Pancreas (tissue), 10 donors: ENCODE results near the gene ZNF76. TPM values are rescaled to one million over a fixed set of nuclear protein-coding genes. Genes with fewer than 3 reads are reported as not detected.
A peak's percentile ranks its signal among the peaks of the same experiment; 100 is the strongest.
"Not testable (repeated sequence)": the region's sequence is repeated elsewhere in the genome, so short reads cannot be mapped to it uniquely, and the experiment has no call there.

ENCODE experiments used
- ATAC-seq, 4 donors: fragments of 200-7000 bp; cut with Tn5 transposase; one replicate each; pipeline versions ENCODE4 v1.8.0 to v1.9.1; 2020; ENCODE audit warnings: mild to moderate bottlenecking in 4 of 4, moderate library complexity in 4 of 4
- DNase-seq, 6 donors: peaks; one replicate each; pipeline ENCODE4 v3.0.0-alpha.2; 2020
- FAIRE-seq: peaks from 2 replicates; lab custom pipeline; 2012; peaks lifted over from hg19 to GRCh38; lab: Jason Lieb, UNC
- H3K27ac ChIP-seq, 4 donors: fragments of 200-600 bp; sonication (generic); 1 replicate in 3 of 4; 2 replicates in 1 of 4; pipeline versions ENCODE4 v1.5.0 to v1.8.0; 2020
- H3K27me3 ChIP-seq, 4 donors: fragments of 200-600 bp; one replicate each; pipeline ENCODE4 v1.8.0; 2021
- H3K36me3 ChIP-seq, 3 donors: fragments of 200-600 bp; sonication (generic) in 1 of 3; one replicate each; pipeline versions ENCODE4 v1.5.0 to v1.8.0; 2020 to 2021
- H3K4me1 ChIP-seq, 3 donors: fragments of 200-600 bp; one replicate each; pipeline ENCODE4 v1.8.0; 2021
- H3K4me3 ChIP-seq, 4 donors: fragments of 200-600 bp; sonication (generic) in 2 of 4; one replicate each; pipeline versions ENCODE4 v1.5.0 to v1.8.0; 2020 to 2021
- H3K9me3 ChIP-seq, 4 donors: fragments of 200-600 bp; one replicate each; pipeline ENCODE4 v1.8.0; 2021
- CTCF ChIP-seq, 4 donors: fragments of 200-600 bp; sonication (generic) in 3 of 4; IDR thresholded peaks; one replicate each; pipeline versions ENCODE4 v1.5.0 to v1.8.0; 2021; ENCODE audit warnings: antibody characterized with exemption in 4 of 4
- WGBS, 2 donors: extraction: QIAGEN DNeasy Blood & Tissue Kit; methylation state at CpG; one replicate each; pipeline ENCODE4 v1.1.7; 2013; 5-methylcytosine and 5-hydroxymethylcytosine counted together
- intact Hi-C, 3 donors: fragments of 100-400 bp; cut with DNase I; formaldehyde crosslinking; loops; one replicate each; pipeline versions ENCODE4 v1.11.1 to v1.14.2; 2022
- polyA plus RNA-seq, 2 donors: library from polyadenylated mRNA; stranded (reverse); fragments of 200-250 nt; gene quantifications; one replicate each; pipeline ENCODE4 v1.2.3, GENCODE V29; 2013
- total RNA-seq, 6 donors: library from RNA; stranded (reverse); fragmentation: NEBNext Ultra II Directional in 4 of 6; extraction: Animal tissue kit (Norgen Biotek cat#: 25700) in 4 of 6; gene quantifications; one replicate each; pipeline versions ENCODE4 v1.2.1 to v1.2.4, GENCODE V29; 2021 to 2023
- donor health status: healthy with polysubstance abuse.
- donor health status: DM: no; HTN: no; CAD: no; lungs with moderate emphysema.
- donor health status: DM: no; HTN: no; CAD: no.
- donor health status: control.
- donor health status: control.
- donor health status: Bipolar disorder and iron deficiency.
- donor health status: DM: yes; HTN: yes; CAD: no.
- donor health status: DM: no; HTN: no; CAD: no.
- donor health status: DM: no; HTN: no; CAD: no.
- donor health status: DM: yes; HTN: yes; CAD: no.

The ZNF76 gene
- total and polyA plus RNA-seq, 8 donors: 14.9 to 51.1 (median 19.3) TPM

- FAIRE-seq (no peak), DNase-seq (no peak), ATAC-seq (no peak)
- Histone ChIP-seq H3K9me3 (no peaks in the 10 kb centered on the region), H3K4me3 (no peak overlapping the region), H3K27me3 (no peaks in the 10 kb centered on the region), H3K36me3 (no peaks in the 10 kb centered on the region), H3K4me1 (no peaks in the 10 kb centered on the region), H3K27ac (no peak overlapping the region)
- no peak for TF ChIP-seq CTCF (IDR thresholded peaks at IDR 0.05)
- intact Hi-C loops: no loop called here
- WGBS, 2 donors: 96 to 97% methylated on average over 1 of the region's 1 CpG
Observed at GRCh38 chr6:35328108-35328723, 68.7 kb downstream of the ZNF76 start.

GRCh38 chr6:35328965-35329364 is 69.4 kb downstream of the ZNF76 start:
- H3K4me1 ChIP-seq, H3K4me3 ChIP-seq, H3K36me3 ChIP-seq, FAIRE-seq, H3K27me3 ChIP-seq, ATAC-seq, H3K9me3 ChIP-seq, intact Hi-C loops, DNase-seq, H3K27ac ChIP-seq: not testable (repeated sequence)
- 89 to 93% methylated on average over 8 of the region's 8 CpGs for WGBS, 2 donors

GRCh38 chr6:35330541-35331119 is 71.1 kb downstream of the ZNF76 start:
- H3K4me1 ChIP-seq: no peaks in the 10 kb centered on the region
- H3K36me3 ChIP-seq: no peaks in the 10 kb centered on the region
- DNase-seq: no peak
- H3K9me3 ChIP-seq: no peaks in the 10 kb centered on the region
- H3K27ac ChIP-seq: no peak overlapping the region
- ATAC-seq: no peak
- intact Hi-C loops: no loop called here
- no peaks in the 10 kb centered on the region for H3K27me3 ChIP-seq
- no peak for TF ChIP-seq CTCF (IDR thresholded peaks at IDR 0.05)
- no peak for FAIRE-seq
- no peak overlapping the region for H3K4me3 ChIP-seq
- 95 to 97% methylated on average over 9 of the region's 9 CpGs for WGBS, 2 donors

DNA sequence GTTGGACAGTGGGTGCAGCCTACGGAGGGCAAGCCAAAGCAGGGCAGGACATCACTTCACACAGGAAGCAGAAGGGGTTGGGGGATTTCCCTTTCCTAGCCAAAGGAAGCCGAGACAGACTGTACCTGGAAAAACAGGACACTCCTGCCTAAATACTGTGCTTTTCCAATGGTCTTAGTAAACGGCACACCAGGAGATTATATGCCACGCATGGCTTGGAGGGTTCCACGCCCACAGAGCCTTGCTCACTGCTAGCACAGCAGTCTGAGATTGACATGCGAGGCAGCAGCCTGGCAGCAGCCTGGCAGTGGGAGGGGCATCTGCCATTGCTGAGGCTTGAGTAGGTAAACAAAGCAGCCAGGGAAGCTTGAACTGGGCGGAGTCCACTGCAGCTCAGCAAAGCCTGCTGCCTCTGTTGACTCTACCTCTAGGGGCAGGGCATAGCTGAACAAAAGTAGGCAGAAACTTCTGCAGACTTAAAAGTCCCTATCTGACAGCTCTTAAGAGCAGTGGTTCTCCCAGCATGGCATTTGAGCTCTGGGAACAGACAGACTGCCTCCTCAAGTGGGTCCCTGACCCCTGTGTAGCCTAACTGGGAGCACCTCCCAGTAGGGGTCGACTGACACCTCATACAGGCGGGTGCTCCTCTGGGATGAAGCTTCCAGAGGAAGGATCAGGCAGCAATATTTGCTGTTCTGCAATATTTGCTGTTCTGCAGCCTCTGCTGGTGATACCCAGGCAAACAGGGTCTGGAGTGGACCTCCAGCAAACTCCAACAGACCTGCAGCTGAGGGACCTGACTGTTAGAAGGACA is 72.7 kb downstream of the ZNF76 start:
- ATAC-seq: peak; percentile 53 to 72 (median 64)
- H3K9me3 ChIP-seq, H3K36me3 ChIP-seq, intact Hi-C loops, H3K4me3 ChIP-seq, H3K27me3 ChIP-seq, FAIRE-seq, H3K27ac ChIP-seq, H3K4me1 ChIP-seq: not testable (repeated sequence)
- DNase-seq: peak in 5 of 6 donors; percentile 38 to 62 (median 49)
- WGBS, 2 donors: 55 to 65% methylated on average over 9 of the region's 9 CpGs

- Histone ChIP-seq H3K36me3 (no peaks in the 10 kb centered on the region), H3K4me1 (peaks cover 0 to 13% (median 8%) of the 10 kb centered on the region in 3 donors), H3K9me3 (no peaks in the 10 kb centered on the region), H3K27ac (no peak overlapping the region), H3K27me3 (no peaks in the 10 kb centered on the region), H3K4me3 (no peak overlapping the region)
- ATAC-seq (no peak), FAIRE-seq (no peak), DNase-seq (no peak)
- intact Hi-C loops: loop anchor here in 2 of 3 donors (5.0 to 10.0 kb wide), 2 partner anchors 73 to 106 kb away; no protein-coding TSS in a partner anchor
- 74 to 80% methylated on average over 13 of the region's 13 CpGs for WGBS, 2 donors
- no peak for TF ChIP-seq CTCF (IDR thresholded peaks at IDR 0.05)
Observed at GRCh38 chr6:35341557-35341956, 82.0 kb downstream of the ZNF76 start.
